Osteoblast (primary cell): Measurements from ENCODE around the gene OR51B5. TPM values are rescaled to one million over a fixed set of nuclear protein-coding genes. Genes with fewer than 3 reads are reported as not detected.
"Not testable (repeated sequence)": the region's sequence is repeated elsewhere in the genome, so short reads cannot be mapped to it uniquely, and the experiment has no call there.

Experiments used
- DNase-seq: peaks from one replicate; pipeline ENCODE4 v3.0.0; 2011; ENCODE audit warnings: low spot score, mixed read lengths; ENCODE audit not compliant: insufficient read length; ENCODE audit errors: missing footprints
- H2AFZ ChIP-seq: 2 replicates; pipeline ENCODE4 v1.6.0; 2011; ENCODE audit warnings: mild to moderate bottlenecking, low read length
- H3K27ac ChIP-seq: 2 replicates; pipeline ENCODE4 v1.5.1; 2011; ENCODE audit warnings: mild to moderate bottlenecking, low read depth, low read length, moderate library complexity
- H3K27me3 ChIP-seq: 2 replicates; pipeline ENCODE4 v1.6.0; 2012; ENCODE audit warnings: mild to moderate bottlenecking, control low read depth, inconsistent platforms, low read length, moderate library complexity; ENCODE audit not compliant: insufficient read depth
- H3K36me3 ChIP-seq: 2 replicates; pipeline ENCODE4 v1.5.1; 2011; ENCODE audit warnings: mild to moderate bottlenecking, low read length, control low read depth, moderate library complexity; ENCODE audit not compliant: insufficient read depth
- H3K4me1 ChIP-seq: 2 replicates; pipeline ENCODE4 v1.5.1; 2011; ENCODE audit warnings: mild to moderate bottlenecking, low read length, control low read depth, moderate library complexity; ENCODE audit not compliant: insufficient read depth
- H3K4me2 ChIP-seq: 2 replicates; pipeline ENCODE4 v1.6.0; 2011; ENCODE audit warnings: mild to moderate bottlenecking, low read length; ENCODE audit not compliant: insufficient read depth
- H3K4me3 ChIP-seq: fragments of 200-600 bp; sonication (generic); 3 replicates; pipeline ENCODE4 v1.5.1; 2012; ENCODE audit warnings: mild to moderate bottlenecking, low read length, inconsistent platforms; ENCODE audit not compliant: insufficient read depth
- H3K79me2 ChIP-seq: 2 replicates; pipeline ENCODE4 v1.6.0; 2012; ENCODE audit warnings: mild to moderate bottlenecking, low read length, control low read depth, inconsistent platforms; ENCODE audit not compliant: insufficient read depth
- H3K9me3 ChIP-seq: 2 replicates; pipeline ENCODE4 v1.5.1; 2011; ENCODE audit warnings: low read depth, low read length, control low read depth
- H4K20me1 ChIP-seq: 2 replicates; pipeline ENCODE4 v1.6.0; 2012; ENCODE audit warnings: mild to moderate bottlenecking, low read length, control low read depth; ENCODE audit not compliant: insufficient read depth
- total RNA-seq: library from RNA; depleted of rRNA; stranded (reverse); fragments of >200 nt; gene quantifications from 2 replicates; pipeline ENCODE4 v1.2.3, GENCODE V29; 2012
- TF ChIP-seq, protein P1 (sequence below): IDR thresholded peaks from 2 replicates; pipeline ENCODE4 v1.5.1; 2011; ENCODE audit warnings: mild to moderate bottlenecking, low read depth, low read length, moderate library complexity; ENCODE audit errors: extremely low read depth

The OR51B5 gene
- total RNA-seq, 1 donor = not detected

DNA sequence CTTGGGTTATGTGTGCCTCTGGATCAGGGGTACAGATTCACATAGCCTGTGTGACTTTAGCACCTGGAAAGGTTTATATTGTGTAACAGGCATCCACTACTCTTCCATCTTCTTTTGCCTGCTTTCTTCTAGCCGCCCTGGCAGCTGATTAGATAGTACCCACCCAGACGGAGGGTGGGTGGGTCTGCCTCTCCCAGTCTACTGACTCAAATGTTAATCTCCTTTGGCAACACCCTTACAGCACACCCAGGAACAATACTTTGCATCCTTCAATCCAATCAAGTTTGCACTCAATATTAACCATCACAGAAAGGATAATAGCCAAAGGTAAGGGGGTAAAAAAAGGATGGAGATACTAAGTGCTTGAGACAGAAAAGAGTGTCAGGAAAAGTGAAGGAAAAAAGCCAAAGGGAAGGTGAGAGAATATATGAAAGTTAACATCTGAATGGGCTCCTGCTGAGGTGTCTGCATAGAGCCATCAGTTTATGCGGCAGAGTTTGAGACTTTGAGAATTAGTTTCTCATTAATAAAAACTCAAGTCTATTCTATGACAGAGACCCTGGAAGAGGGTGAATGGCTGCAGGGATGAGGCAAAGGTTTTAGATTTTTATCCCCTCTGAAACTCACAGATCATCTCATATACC lies 5.3 kb upstream of the OR51B5 start:
- no peaks in the 10 kb centered on the region for H3K36me3 ChIP-seq
- H3K9me3 ChIP-seq = no peaks in the 10 kb centered on the region
- DNase-seq = no peak
- H4K20me1 ChIP-seq = no peaks in the 10 kb centered on the region
- no peak overlapping the region for H3K4me3 ChIP-seq
- H3K27me3 ChIP-seq = no peaks in the 10 kb centered on the region
- no peak overlapping the region for H3K27ac ChIP-seq
- H2AFZ ChIP-seq = no peak overlapping the region
- peaks cover 23% of the 10 kb centered on the region for H3K4me1 ChIP-seq
- H3K79me2 ChIP-seq = no peaks in the 10 kb centered on the region
- H3K4me2 ChIP-seq = no peak overlapping the region
- TF ChIP-seq, protein P1, sequence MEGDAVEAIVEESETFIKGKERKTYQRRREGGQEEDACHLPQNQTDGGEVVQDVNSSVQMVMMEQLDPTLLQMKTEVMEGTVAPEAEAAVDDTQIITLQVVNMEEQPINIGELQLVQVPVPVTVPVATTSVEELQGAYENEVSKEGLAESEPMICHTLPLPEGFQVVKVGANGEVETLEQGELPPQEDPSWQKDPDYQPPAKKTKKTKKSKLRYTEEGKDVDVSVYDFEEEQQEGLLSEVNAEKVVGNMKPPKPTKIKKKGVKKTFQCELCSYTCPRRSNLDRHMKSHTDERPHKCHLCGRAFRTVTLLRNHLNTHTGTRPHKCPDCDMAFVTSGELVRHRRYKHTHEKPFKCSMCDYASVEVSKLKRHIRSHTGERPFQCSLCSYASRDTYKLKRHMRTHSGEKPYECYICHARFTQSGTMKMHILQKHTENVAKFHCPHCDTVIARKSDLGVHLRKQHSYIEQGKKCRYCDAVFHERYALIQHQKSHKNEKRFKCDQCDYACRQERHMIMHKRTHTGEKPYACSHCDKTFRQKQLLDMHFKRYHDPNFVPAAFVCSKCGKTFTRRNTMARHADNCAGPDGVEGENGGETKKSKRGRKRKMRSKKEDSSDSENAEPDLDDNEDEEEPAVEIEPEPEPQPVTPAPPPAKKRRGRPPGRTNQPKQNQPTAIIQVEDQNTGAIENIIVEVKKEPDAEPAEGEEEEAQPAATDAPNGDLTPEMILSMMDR = no peak

DNA sequence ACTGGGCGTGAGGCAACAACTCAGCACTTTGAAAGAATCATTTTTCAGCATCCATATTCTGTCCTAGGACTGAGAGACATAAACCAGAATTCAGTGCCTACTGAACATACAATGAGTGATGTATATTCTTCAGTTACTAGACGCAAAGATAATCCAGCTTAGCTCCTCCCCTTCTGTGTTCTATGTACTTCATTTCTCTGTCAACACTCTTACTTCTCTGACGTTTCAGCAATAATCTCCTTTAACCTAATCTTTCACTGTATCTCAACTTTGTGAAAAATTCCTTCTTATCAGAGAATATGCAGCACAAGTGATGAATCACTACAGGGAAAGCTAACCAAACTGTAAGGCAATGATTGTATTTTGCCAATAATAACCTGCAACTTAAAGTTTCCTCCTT lies 2.5 kb upstream of the OR51B5 start:
- DNase-seq = no peak
- Histone ChIP-seq H3K36me3 (no peaks in the 10 kb centered on the region), H4K20me1 (no peaks in the 10 kb centered on the region), H3K9me3 (no peaks in the 10 kb centered on the region), H2AFZ (peak overlapping the region; percentile 62), H3K27ac (peak overlapping the region; percentile 40), H3K27me3 (no peaks in the 10 kb centered on the region), H3K4me1 (peaks cover 29% of the 10 kb centered on the region), H3K79me2 (no peaks in the 10 kb centered on the region), H3K4me2 (no peak overlapping the region), H3K4me3 (no peak overlapping the region)
- TF ChIP-seq, protein P1 = no peak

DNA sequence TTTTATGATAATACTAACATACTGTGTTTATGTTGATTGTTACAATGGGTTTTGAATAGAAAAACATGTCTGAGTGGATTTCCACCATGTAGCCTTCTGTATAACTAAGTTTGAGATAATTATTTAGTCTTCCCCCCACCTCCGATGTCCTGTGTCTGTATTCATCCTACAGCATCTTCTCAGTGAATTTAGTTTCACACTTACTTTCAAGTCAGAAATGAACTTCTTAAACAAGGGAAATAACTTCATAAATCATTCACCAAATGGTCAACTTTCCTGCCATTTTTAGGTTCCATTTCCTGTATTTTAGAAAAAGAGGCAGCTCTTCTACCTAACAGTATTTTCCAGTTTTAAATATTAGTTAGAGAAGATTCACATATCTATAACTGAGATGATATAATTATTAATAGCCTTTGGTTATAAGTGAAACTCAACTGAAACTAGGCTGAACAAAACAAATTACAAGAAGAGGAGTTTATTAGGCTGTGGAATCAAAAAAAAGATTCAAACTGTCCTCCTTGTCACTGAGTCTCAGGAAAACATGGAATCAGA lies 3.5 kb downstream of the OR51B5 start:
- Histone ChIP-seq H3K4me3 (no peak overlapping the region), H3K79me2 (no peaks in the 10 kb centered on the region), H4K20me1 (no peaks in the 10 kb centered on the region), H3K36me3 (no peaks in the 10 kb centered on the region), H2AFZ (no peak overlapping the region), H3K4me1 (peaks cover 16% of the 10 kb centered on the region), H3K4me2 (no peak overlapping the region), H3K9me3 (no peaks in the 10 kb centered on the region), H3K27me3 (no peaks in the 10 kb centered on the region), H3K27ac (no peak overlapping the region)
- DNase-seq = no peak
- TF ChIP-seq, protein P1 = no peak

DNA sequence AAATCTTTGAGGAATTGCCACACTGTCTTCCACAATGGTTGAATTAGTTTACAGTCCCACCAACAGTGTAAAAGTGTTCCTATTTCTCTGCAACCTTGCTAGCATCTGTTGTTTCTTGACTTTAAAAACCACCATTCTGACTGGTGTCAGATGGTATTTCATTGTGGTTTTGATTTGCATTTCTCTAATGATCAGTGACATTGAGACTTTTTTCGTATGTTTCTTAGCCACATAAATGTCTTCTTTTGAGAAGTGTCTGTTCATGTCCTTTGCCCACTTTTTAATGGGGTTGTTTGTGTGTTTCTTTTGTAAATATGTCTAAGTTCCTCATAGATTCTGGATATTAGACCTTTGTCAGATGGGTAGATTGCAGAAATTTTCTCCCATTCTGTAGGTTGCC lies 6.1 kb downstream of the OR51B5 start:
- H3K4me3 ChIP-seq, H3K9me3 ChIP-seq, H3K36me3 ChIP-seq, DNase-seq, H3K4me2 ChIP-seq, H3K27me3 ChIP-seq, H3K79me2 ChIP-seq, H2AFZ ChIP-seq, H4K20me1 ChIP-seq, H3K27ac ChIP-seq: not testable (repeated sequence)
- peaks cover 16% of the 10 kb centered on the region for H3K4me1 ChIP-seq
